HL-60/S4 (cell line): ENCODE data around the gene DDX4.

Experiments used
- in situ Hi-C: fragments of 300-500 bp; cut with MboI; formaldehyde crosslinking; loops from 2 replicates; pipeline ENCODE4 v1.14.3; 2022; ENCODE audit warnings: low sequenced_read_pairs

Gene DDX4

DNA sequence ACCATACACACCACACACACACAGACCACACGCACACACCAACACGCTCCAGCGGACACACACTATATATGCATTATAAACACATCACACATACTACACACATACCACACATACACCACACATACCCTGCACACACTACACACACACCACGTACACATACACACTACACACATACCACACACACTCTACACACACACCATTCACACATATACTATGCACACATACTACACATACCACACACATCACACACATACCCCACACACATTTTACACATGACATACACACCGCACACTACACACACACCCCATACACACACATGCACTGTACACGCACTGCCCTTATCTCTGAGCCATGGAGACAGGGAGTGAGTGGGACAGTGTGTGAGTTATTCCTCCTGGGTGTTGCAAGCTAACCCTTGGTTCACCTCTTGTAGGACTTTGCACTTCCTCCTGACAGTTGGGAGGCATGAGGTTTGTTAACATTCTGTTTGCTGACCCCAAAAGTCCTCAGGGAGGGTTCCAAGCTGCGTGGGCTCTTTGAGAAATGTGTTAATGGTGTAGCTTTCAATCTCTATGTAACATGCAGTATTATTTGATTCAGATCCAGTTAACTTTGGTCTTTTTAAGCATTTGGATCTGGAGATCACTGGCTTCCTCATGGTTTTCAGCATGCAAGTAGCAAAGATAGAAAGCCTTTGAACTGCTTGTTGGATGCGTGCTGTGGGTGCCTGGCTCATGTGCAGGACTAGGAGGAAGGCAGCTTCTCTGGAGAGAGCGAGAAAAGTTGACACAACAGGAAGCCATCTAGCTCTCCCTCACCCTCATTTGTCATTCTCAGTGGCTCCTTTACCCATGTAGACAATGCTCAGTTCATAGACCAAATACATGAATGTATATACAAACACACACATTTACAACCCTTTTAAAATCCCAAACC, 127.0 kb downstream of the DDX4 start:
- in situ Hi-C loops = no loop called here

DNA sequence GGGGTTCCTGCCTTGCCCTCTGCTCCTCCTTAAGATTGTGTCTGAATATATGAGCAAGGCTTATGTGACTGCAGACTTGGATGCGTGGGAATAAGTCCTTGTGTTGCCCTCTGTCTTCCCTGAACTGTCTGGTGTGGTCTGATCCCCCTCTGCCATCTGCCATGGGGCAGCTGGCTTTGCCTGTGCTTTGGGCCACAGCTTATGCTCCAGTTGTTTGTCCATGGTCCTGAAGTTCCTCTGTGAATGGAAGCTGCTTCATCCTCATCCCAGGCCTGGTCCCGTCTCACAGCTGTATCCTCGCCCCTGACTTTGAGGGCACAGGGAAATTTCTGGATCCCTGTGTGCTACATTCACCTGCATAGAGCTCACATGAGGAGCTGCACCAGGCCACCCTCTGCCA, 128.0 kb downstream of the DDX4 start:
- in situ Hi-C loops = no loop called here

DNA sequence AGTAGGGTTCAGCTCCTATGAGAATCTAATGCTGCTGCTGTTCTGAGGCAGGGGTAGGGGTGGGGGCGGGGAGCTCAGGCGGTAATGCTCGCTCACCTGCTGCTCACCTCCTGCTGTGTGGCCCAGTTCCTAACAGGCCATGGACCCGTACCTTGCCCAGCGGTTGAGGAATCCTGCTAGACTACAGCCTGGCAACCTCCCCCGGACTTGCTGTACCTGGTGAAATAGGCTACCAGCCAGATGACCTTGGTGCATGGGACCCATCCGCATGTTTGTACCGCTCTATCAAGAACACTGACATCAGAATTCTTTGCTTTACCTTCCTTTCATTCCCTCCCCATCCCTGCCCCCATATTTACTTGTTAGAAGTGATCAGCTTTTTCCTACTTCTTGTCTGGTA, 128.6 kb downstream of the DDX4 start:
- in situ Hi-C loops = no loop called here
